Testis (tissue), 3 donors: ENCODE results near the gene SORCS3. TPM values are rescaled to one million over a fixed set of nuclear protein-coding genes. Genes with fewer than 3 reads are reported as not detected.

Experiments
- DNase-seq: peaks from one replicate; pipeline ENCODE4 v3.0.0-alpha.2; 2019
- H3K27ac ChIP-seq, 2 donors: fragments of 200-600 bp; sonication (generic); one replicate each; pipeline ENCODE4 v1.5.1; 2019
- H3K27me3 ChIP-seq: fragments of 200-600 bp; sonication (generic); one replicate; pipeline ENCODE4 v1.5.1; 2019
- H3K36me3 ChIP-seq: fragments of 200-600 bp; sonication (generic); one replicate; pipeline ENCODE4 v1.5.1; 2017; ENCODE audit warnings: low read depth; ENCODE audit errors: missing control alignments
- H3K4me1 ChIP-seq: fragments of 200-600 bp; sonication (generic); one replicate; pipeline ENCODE4 v1.5.1; 2019
- H3K4me3 ChIP-seq, 2 donors: fragments of 200-600 bp; sonication (generic); one replicate each; pipeline ENCODE4 v1.5.1; 2017 to 2019
- H3K9me3 ChIP-seq: fragments of 200-600 bp; sonication (generic); one replicate; pipeline ENCODE4 v1.5.1; 2017
- CTCF ChIP-seq, 3 experiments: fragments of 450-650 bp in 2 of 3; fragments of 200-600 bp in 1 of 3; sonication (generic) in 1 of 3; IDR thresholded peaks; one replicate each; pipeline ENCODE4 v1.5.1; 2016 to 2019; ENCODE audit warnings: antibody characterized with exemption in 3 of 3, mild to moderate bottlenecking in 2 of 3, moderate library complexity in 1 of 3
- POLR2A ChIP-seq: fragments of 450-650 bp; IDR thresholded peaks from one replicate; pipeline ENCODE4 v1.6.1; 2017; ENCODE audit warnings: antibody characterized with exemption, mild to moderate bottlenecking, moderate library complexity
- WGBS, 2 donors: methylation state at CpG; one replicate each; pipeline ENCODE4 v1.1.5; 2018; 5-methylcytosine and 5-hydroxymethylcytosine counted together
- intact Hi-C: fragments of 100-400 bp; cut with DNase I; formaldehyde crosslinking; loops from one replicate; pipeline ENCODE4 v1.15.1; 2023; ENCODE audit warnings: low total_unique reads
- polyA plus RNA-seq: library from polyadenylated mRNA; stranded (reverse); fragments of 350-450 nt; fragmentation: Illumina TruSeq; extraction: RNeasy Lipid Tissue Mini Kit (QIAGEN cat#74804); gene quantifications from one replicate; pipeline ENCODE4 v1.2.3, GENCODE V29; 2014; ENCODE audit warnings: low read depth, low replicate concordance; ENCODE audit not compliant: insufficient read depth
- total RNA-seq, 2 donors: library from RNA; depleted of rRNA; stranded (reverse); fragments of >200 nt; gene quantifications; one replicate each; pipeline ENCODE4 v1.2.3, GENCODE V29; 2016

SORCS3 gene
- total and polyA plus RNA-seq, 3 donors from 2014 or later: 1.3 to 2.2 (median 1.7) TPM

- no peak overlapping the region for H3K27ac ChIP-seq
- H3K36me3 ChIP-seq: no peaks in the 10 kb centered on the region
- intact Hi-C loops: no loop called here
- DNase-seq: no peak
- no peaks in the 10 kb centered on the region for H3K9me3 ChIP-seq
- no peak for TF ChIP-seq POLR2A
- TF ChIP-seq CTCF (IDR thresholded peaks at IDR 0.05): no peak
- H3K27me3 ChIP-seq: no peaks in the 10 kb centered on the region
- H3K4me1 ChIP-seq: no peaks in the 10 kb centered on the region
- H3K4me3 ChIP-seq: no peak overlapping the region
Observed at GRCh38 chr10:105206616-105207015, 565.5 kb downstream of the SORCS3 start.

GRCh38 chr10:105207476-105207995 lies 566.4 kb downstream of the SORCS3 start:
- DNase-seq: no peak
- Histone ChIP-seq H3K27ac (no peak overlapping the region), H3K4me3 (no peak overlapping the region), H3K9me3 (no peaks in the 10 kb centered on the region), H3K27me3 (no peaks in the 10 kb centered on the region), H3K36me3 (no peaks in the 10 kb centered on the region), H3K4me1 (no peaks in the 10 kb centered on the region)
- TF ChIP-seq POLR2A: no peak
- TF ChIP-seq CTCF (IDR thresholded peaks at IDR 0.05): no peak
- intact Hi-C loops: no loop called here
- WGBS, 2 donors: 47 to 63% methylated on average over 4 of the region's 4 CpGs

GRCh38 chr10:105210546-105210945 lies 569.5 kb downstream of the SORCS3 start:
- WGBS, 2 donors: 93 to 94% methylated on average over 2 of the region's 2 CpGs
- intact Hi-C loops: no loop called here
- H3K27me3 ChIP-seq: no peaks in the 10 kb centered on the region
- no peaks in the 10 kb centered on the region for H3K4me1 ChIP-seq
- H3K36me3 ChIP-seq: no peaks in the 10 kb centered on the region
- no peak overlapping the region for H3K27ac ChIP-seq
- TF ChIP-seq POLR2A (no peak), CTCF (IDR thresholded peaks at IDR 0.05) (no peak)
- no peak overlapping the region for H3K4me3 ChIP-seq
- no peak for DNase-seq
- H3K9me3 ChIP-seq: no peaks in the 10 kb centered on the region

GRCh38 chr10:105237685-105238084 lies 596.6 kb downstream of the SORCS3 start:
- Histone ChIP-seq H3K4me1 (no peaks in the 10 kb centered on the region), H3K27me3 (no peaks in the 10 kb centered on the region), H3K4me3 (no peak overlapping the region), H3K9me3 (no peaks in the 10 kb centered on the region), H3K27ac (no peak overlapping the region), H3K36me3 (no peaks in the 10 kb centered on the region)
- 68 to 73% methylated on average over 2 of the region's 2 CpGs for WGBS, 2 donors
- no peak for DNase-seq
- TF ChIP-seq POLR2A (no peak), CTCF (IDR thresholded peaks at IDR 0.05) (no peak)
- intact Hi-C loops: no loop called here
